GM23338 (cell line): ENCODE results near the gene PRUNE2. TPM values are rescaled to one million over a fixed set of nuclear protein-coding genes. Genes with fewer than 3 reads are reported as not detected.

Experiments used
- ATAC-seq: fragments of 200-7000 bp; cut with Tn5 transposase; 3 replicates; pipeline ENCODE4 v1.9.1; 2020
- DNase-seq: peaks from one replicate; pipeline ENCODE4 v3.0.0-alpha.2; 2015; ENCODE audit warnings: low spot score
- H2AFZ ChIP-seq: fragments of 200-600 bp; sonication (generic); 2 replicates; pipeline ENCODE4 v1.8.0; 2016; ENCODE audit warnings: antibody characterized with exemption, mild to moderate bottlenecking, moderate library complexity
- H3F3A ChIP-seq: fragments of 200-600 bp; sonication (generic); replicated peaks from 2 replicates; pipeline ENCODE4 v1.8.0; 2017; ENCODE audit warnings: antibody characterized with exemption, mixed run types, low read depth
- H3K27ac ChIP-seq: fragments of 200-600 bp; sonication (generic); 2 replicates; pipeline ENCODE4 v1.6.1; 2016; ENCODE audit warnings: low read depth
- H3K27me3 ChIP-seq: fragments of 200-600 bp; sonication (generic); 2 replicates; pipeline ENCODE4 v1.8.0; 2016; ENCODE audit warnings: mild to moderate bottlenecking, mixed run types, moderate library complexity; ENCODE audit not compliant: insufficient read depth
- H3K36me3 ChIP-seq: fragments of 200-600 bp; sonication (generic); 2 replicates; pipeline ENCODE4 v1.8.0; 2016; ENCODE audit warnings: mild to moderate bottlenecking; ENCODE audit not compliant: insufficient read depth
- H3K4me1 ChIP-seq: fragments of 200-600 bp; sonication (generic); 2 replicates; pipeline ENCODE4 v1.8.0; 2016; ENCODE audit warnings: mild to moderate bottlenecking, moderate library complexity; ENCODE audit not compliant: insufficient read depth
- H3K4me2 ChIP-seq: fragments of 200-600 bp; sonication (generic); 2 replicates; pipeline ENCODE4 v1.7.1; 2017; ENCODE audit warnings: mixed run types
- H3K4me3 ChIP-seq: fragments of 200-600 bp; sonication (generic); 2 replicates; pipeline ENCODE4 v1.6.1; 2016; ENCODE audit warnings: mixed run types
- H3K79me2 ChIP-seq: fragments of 200-600 bp; sonication (generic); replicated peaks from 2 replicates; pipeline ENCODE4 v1.8.0; 2017; ENCODE audit warnings: mild to moderate bottlenecking; ENCODE audit not compliant: insufficient read depth
- H3K9me2 ChIP-seq: fragments of 200-600 bp; sonication (generic); 2 replicates; pipeline ENCODE4 v1.8.0; 2017; ENCODE audit not compliant: insufficient read depth
- H4K20me1 ChIP-seq: fragments of 200-600 bp; sonication (generic); replicated peaks from 2 replicates; pipeline ENCODE4 v1.8.0; 2017; ENCODE audit warnings: mild to moderate bottlenecking; ENCODE audit not compliant: insufficient read depth
- H3K27ac Mint-ChIP-seq: 2 replicates; pipeline ENCODE4 v1.8.0; 2020; ENCODE audit warnings: inconsistent platforms, mild to moderate bottlenecking, moderate library complexity, mixed read lengths
- H3K27me3 Mint-ChIP-seq: 3 replicates; pipeline ENCODE4 v1.8.0; 2022; ENCODE audit warnings: low read depth, mild to moderate bottlenecking, moderate library complexity, mixed read lengths, inconsistent platforms; ENCODE audit not compliant: insufficient read depth, poor library complexity
- H3K36me3 Mint-ChIP-seq: 3 replicates; pipeline ENCODE4 v1.8.0; 2021; ENCODE audit warnings: low read depth, mild to moderate bottlenecking, inconsistent platforms, moderate library complexity, mixed read lengths
- H3K4me1 Mint-ChIP-seq: 3 replicates; pipeline ENCODE4 v1.8.0; 2020; ENCODE audit warnings: mild to moderate bottlenecking, inconsistent platforms, mixed read lengths
- H3K4me3 Mint-ChIP-seq: 3 replicates; pipeline ENCODE4 v1.8.0; 2021; ENCODE audit warnings: moderate library complexity, mild to moderate bottlenecking, inconsistent platforms, mixed read lengths
- H3K9me3 Mint-ChIP-seq: 3 replicates; pipeline ENCODE4 v1.8.0; 2020; ENCODE audit warnings: moderate library complexity, mild to moderate bottlenecking, inconsistent platforms, mixed read lengths
- CREB1 ChIP-seq: fragments of 250-450 bp; sonication (Bioruptor Pico); IDR thresholded peaks from 2 replicates; pipeline ENCODE4 v1.5.0; 2020; ENCODE audit warnings: low read depth, mild to moderate bottlenecking, moderate library complexity
- ETS1 ChIP-seq: IDR thresholded peaks from 2 replicates; pipeline ENCODE4 v1.6.1; 2016; ENCODE audit warnings: antibody characterized with exemption
- EZH2phosphoT487 ChIP-seq: fragments of 200-600 bp; sonication (generic); IDR thresholded peaks from one replicate; pipeline ENCODE4 v1.8.1; 2018; ENCODE audit warnings: antibody characterized with exemption; ENCODE audit not compliant: unreplicated experiment
- JUNB ChIP-seq: IDR thresholded peaks from one replicate; pipeline ENCODE4 v1.6.1; 2016; ENCODE audit warnings: antibody characterized with exemption; ENCODE audit not compliant: unreplicated experiment
- REST ChIP-seq: IDR thresholded peaks from one replicate; pipeline ENCODE4 v1.6.1; 2018; ENCODE audit warnings: antibody characterized with exemption; ENCODE audit not compliant: unreplicated experiment
- ZNF331 ChIP-seq: fragments of 250-450 bp; sonication (Bioruptor Pico); IDR thresholded peaks from 2 replicates; pipeline ENCODE4 v1.5.0; 2020; ENCODE audit warnings: low read depth, mild to moderate bottlenecking, moderate library complexity
- polyA plus RNA-seq: library from polyadenylated mRNA; unstranded; fragments of >200 nt; fragmentation: Nextera tagmentation; extraction: Ambion mirVana; gene quantifications from 2 replicates; pipeline ENCODE4 v1.2.1, GENCODE V29; 2016
- total RNA-seq: library from RNA; depleted of rRNA; stranded (reverse); fragments of >200 nt; shearing (Covaris generic); gene quantifications from 2 replicates; pipeline ENCODE4 v1.2.3, GENCODE V29; 2014

Gene PRUNE2
- total and polyA plus RNA-seq, 2 experiments from 2014 or later: 10.6 to 26.5 TPM

GRCh38 chr9:76613974-76614373, 291.9 kb downstream of the PRUNE2 start:
- peaks cover 4% of the 10 kb centered on the region; the same call in 2 of the 3 replicates for H3K4me1 Mint-ChIP-seq
- Histone ChIP-seq H3K4me3 (no peak overlapping the region), H2AFZ (no peak overlapping the region), H3K79me2 (no peaks in the 10 kb centered on the region), H3K9me2 (no peaks in the 10 kb centered on the region), H3K4me1 (no peaks in the 10 kb centered on the region), H3K4me2 (no peak overlapping the region), H3K27me3 (no peaks in the 10 kb centered on the region), H3F3A (no peaks in the 10 kb centered on the region), H3K27ac (no peak overlapping the region), H4K20me1 (no peaks in the 10 kb centered on the region), H3K36me3 (no peaks in the 10 kb centered on the region)
- H3K27me3 Mint-ChIP-seq: peaks cover 2% of the 10 kb centered on the region
- TF ChIP-seq REST: no peak
- TF ChIP-seq ETS1: no peak
- TF ChIP-seq CREB1 (CRISPR knock-in tag): no peak
- no peak for TF ChIP-seq ZNF331
- no peak for TF ChIP-seq EZH2phosphoT487
- TF ChIP-seq JUNB: no peak
- ATAC-seq: no peak
- H3K4me3 Mint-ChIP-seq: no peak overlapping the region
- no peak for DNase-seq
- H3K36me3 Mint-ChIP-seq: no peaks in the 10 kb centered on the region
- no peaks in the 10 kb centered on the region for H3K9me3 Mint-ChIP-seq
- no peak overlapping the region for H3K27ac Mint-ChIP-seq

- Mint-ChIP-seq H3K27me3 (peaks cover 2% of the 10 kb centered on the region), H3K9me3 (no peaks in the 10 kb centered on the region), H3K4me3 (no peak overlapping the region), H3K36me3 (no peaks in the 10 kb centered on the region), H3K4me1 (peaks cover 4% of the 10 kb centered on the region; the same call in 2 of the 3 replicates), H3K27ac (no peak overlapping the region)
- no peaks in the 10 kb centered on the region for H4K20me1 ChIP-seq
- H3K4me3 ChIP-seq: no peak overlapping the region
- H3K4me1 ChIP-seq: no peaks in the 10 kb centered on the region
- H3K4me2 ChIP-seq: no peak overlapping the region
- DNase-seq (no peak), ATAC-seq (no peak)
- TF ChIP-seq JUNB (no peak), EZH2phosphoT487 (no peak), REST (no peak)
- no peak overlapping the region for H3K27ac ChIP-seq
- H2AFZ ChIP-seq: no peak overlapping the region
- H3K27me3 ChIP-seq: no peaks in the 10 kb centered on the region
- H3K79me2 ChIP-seq: no peaks in the 10 kb centered on the region
- no peaks in the 10 kb centered on the region for H3F3A ChIP-seq
- no peaks in the 10 kb centered on the region for H3K36me3 ChIP-seq
- H3K9me2 ChIP-seq: no peaks in the 10 kb centered on the region
These were observed 292.6 kb downstream of the PRUNE2 start for GRCh38 chr9:76613150-76613781.
